GM18526 (cell line): ENCODE results near the gene TRMT61A.

Source experiments
- POLR2A ChIP-seq: IDR thresholded peaks from 3 replicates; pipeline ENCODE4 v1.6.1; 2011; ENCODE audit not compliant: insufficient read length; ENCODE audit errors: extremely low read depth

The TRMT61A gene

DNA sequence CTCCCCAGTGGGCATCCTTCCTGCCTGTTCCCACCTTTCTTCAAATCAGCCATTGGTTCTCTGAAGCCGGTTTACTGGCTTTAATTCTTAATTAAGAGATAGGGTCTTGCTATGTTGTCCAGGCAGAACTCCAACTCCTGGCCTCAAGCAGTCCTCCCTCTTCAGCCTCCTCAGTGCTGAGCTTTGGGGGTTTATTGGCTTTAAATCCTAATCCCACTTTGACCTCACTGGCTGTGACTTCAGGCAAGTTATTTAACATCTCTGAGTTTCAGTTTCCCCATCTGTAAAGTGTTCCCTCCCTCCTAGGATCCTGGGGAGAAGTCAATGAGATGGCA is 2.1 kb upstream of the TRMT61A start:
- no peak for TF ChIP-seq POLR2A

DNA sequence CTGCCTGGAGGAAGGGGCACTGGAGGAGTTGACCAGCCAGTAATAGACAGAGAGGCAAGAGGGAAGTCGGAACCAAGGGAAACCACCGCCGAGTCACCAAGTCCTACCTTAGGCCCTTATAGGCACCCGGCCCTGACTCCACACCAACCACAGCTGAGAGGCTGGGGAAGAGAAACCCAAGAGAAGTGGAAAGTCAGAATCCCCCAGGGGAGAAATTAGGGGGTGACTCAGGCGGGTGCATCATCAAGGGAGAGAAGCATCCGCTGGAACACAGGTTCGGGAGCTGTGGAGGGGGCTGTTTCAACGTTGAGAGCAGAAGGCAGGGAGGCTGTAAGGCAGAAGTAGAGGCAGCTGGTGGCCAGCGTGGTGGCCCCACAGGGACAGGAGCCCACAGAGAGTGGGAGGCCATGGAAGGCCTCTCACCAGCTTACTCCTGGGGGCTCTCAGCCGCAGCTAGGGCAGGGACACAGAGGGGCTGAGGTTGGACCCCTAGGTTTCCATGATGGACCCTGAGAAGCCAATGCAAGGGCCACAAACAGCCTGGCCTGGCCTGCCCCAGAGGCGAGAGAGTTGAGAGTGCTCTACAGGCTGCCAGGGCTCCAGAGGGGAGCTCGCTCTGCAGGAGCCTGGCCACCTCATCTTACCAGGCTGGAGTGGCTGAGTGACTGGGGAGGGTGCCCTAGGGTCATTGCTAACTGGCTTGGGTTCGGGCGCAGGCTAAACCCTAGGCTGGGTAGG is 1.4 kb upstream of the TRMT61A start:
- TF ChIP-seq POLR2A: no peak

DNA sequence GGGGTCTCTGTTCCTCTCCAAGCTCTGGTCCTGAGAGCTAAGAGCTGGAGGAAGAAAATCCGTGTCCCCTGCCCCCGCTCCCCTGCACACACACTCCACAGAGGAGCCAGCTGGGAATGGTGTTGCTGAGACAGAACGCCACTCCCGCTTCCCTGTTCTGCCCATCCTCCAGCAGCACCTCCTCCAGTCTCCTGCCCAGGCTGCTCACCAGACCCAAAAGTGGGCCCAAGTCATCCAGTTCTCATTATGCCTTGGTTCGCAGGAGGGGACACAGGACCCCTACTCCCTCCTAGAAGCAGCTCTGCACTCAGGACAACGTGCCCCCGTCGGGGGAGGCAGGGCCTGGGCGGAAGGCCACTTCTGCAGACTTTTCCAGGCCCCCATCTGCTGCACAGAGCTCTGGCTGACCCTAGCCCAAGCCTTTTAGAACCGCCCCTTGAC is 830 bp upstream of the TRMT61A start:
- TF ChIP-seq POLR2A: no peak

DNA sequence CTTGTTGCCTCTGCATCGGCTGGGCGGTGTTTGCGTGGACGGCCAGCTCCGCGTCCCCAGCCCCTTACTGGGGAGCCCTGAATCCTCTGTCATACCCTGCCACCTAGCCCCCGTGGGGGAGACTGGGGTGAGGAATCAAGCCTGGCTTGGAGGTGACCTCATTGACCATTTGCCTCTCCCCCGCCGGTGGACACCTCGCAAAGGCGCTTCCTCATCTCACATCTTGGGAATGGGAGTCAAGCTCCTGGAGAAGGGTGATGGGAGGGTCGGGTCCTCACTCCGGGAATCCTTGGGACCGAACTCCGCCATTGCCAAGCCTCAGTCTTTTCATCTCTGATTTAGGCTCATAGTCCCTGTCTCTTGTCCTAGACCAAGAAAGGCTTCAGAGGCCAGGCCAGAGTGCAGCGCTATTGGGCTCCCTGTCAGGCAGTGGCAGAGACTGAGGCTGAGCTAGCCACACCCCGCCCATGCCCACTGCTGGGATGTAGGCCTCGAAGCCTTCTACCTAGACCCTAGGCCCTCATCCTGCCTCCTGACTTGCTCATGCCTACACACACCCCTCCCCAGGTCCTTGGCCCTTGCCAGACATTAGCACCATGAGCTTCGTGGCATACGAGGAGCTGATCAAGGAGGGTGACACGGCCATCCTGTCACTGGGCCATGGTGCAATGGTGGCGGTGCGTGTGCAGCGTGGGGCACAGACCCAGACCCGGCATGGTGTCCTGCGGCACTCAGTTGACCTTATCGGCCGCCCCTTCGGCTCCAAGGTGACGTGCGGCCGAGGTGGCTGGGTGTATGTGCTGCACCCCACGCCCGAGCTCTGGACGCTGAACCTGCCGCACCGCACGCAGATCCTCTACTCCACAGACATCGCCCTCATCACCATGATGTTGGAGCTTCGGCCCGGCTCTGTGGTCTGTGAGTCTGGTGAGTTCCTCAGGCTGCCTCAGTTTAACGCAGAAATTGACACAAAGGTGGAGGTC is 678 bp downstream of the TRMT61A start:
- TF ChIP-seq POLR2A: no peak

DNA sequence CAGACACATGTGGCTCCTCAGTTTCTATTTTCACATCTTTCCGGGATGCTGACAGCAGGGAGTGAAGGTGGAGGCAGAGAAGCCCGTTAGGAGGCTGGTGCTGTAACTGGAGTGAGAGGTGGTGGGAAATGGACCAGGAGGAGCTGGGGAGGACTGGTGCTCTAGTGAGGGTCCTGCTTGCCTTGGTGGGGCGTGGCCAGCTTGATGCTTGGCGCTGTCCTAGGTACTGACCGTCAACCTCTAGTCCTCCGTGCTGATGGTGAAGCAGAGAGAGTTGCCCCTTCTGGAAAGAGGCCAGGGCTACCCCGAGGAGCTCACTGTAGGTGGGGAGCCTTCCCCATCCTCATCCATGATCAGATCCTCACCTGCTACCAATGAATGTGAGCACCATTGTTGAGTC is 1.4 kb downstream of the TRMT61A start:
- TF ChIP-seq POLR2A: no peak

DNA sequence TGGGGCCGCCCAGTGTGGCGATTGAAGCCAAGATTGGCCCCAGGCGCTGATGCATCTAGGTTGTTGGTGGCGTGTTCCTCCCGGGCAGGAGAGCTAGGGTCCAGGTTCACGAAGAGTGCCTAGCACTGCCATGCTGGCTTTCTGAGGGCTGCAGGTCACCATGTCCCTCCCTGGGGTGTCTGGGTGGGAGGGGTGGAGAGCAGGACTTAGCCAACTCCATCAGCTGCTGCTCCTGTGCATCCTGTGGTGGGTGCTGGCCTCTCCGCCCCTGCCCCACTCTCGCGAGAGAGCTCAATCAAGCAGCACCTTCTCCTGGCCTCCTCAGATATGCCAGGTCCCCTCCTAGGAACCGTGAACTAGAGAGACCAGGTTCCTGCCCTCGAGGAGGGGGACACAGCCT is 1.8 kb downstream of the TRMT61A start:
- TF ChIP-seq POLR2A: no peak

DNA sequence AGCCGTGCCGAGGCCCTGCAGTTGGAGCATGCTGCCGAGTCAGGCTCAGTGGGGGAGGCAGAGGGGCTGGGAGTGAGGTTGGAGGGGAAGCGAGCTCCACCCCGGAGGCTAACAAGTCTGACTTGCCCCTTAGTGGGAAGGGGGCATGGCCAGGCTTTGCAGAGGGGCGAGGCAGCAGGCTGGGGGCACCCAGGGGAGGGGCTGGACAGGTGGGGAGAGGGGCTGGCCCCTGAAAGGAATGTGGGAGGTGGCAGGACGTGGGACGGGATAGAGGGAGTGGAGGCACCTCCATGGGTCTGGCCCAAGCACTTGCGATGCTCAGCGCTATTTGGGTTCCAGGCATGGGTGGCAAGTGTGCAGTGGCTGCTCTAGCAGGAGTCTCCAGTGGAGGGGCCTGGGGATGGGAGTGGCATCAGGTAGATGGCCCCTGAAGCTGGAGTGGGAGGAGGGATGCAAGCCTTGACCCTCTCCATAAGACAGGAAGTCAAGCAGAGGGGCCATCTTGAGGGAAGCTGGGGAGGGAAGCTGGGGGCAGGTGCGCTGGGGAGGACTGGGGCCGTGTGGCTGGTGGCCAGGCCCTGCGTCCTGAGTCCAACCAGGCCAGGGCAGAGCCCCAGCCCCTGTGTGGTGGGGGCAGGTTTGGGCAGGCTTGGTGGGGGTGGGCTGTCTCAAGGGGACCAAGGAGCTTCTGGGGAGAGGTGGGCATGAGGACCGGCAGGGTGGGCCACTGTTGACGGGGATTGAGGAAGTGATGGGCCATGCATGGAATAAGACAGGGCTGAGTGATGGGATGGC is 2.6 kb downstream of the TRMT61A start:
- TF ChIP-seq POLR2A: no peak

DNA sequence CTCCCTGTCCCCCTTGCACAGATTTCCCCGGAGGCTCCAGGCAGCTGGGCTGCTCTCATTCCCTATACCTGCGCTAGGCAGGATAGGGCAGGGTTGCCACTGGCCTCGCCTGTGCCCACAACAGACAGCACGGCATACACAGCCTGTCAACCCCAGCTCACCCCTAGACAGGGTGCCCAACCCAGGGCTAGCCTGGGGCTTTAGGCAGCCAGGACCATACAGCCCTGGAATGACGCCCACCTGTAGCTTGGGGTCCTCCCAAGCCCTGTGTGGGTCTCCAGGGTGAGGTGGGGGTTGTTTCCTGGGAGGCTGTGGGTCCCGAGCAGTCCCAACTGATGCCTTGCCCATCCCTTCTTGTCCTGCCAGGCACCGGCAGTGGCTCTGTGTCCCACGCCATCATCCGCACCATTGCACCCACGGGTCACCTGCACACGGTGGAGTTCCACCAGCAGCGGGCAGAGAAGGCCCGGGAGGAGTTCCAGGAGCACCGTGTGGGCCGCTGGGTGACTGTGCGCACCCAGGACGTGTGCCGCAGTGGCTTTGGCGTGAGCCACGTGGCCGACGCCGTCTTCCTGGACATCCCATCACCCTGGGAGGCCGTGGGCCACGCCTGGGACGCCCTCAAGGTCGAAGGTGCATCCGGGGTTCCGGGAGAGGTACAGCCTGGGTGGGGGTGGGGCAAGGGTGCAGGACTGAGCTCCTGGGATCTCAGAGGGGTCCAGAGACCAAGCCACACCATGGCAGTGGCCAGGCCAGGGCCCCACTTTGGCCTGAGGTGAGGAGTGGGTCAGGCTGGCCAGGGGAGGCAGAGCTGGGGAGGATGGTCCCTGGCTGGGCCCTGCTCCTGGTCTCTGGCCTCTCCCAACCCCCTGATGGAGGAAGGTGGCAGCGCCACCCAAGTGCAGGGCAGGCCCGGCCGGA is 3.5 kb downstream of the TRMT61A start:
- TF ChIP-seq POLR2A: no peak

DNA sequence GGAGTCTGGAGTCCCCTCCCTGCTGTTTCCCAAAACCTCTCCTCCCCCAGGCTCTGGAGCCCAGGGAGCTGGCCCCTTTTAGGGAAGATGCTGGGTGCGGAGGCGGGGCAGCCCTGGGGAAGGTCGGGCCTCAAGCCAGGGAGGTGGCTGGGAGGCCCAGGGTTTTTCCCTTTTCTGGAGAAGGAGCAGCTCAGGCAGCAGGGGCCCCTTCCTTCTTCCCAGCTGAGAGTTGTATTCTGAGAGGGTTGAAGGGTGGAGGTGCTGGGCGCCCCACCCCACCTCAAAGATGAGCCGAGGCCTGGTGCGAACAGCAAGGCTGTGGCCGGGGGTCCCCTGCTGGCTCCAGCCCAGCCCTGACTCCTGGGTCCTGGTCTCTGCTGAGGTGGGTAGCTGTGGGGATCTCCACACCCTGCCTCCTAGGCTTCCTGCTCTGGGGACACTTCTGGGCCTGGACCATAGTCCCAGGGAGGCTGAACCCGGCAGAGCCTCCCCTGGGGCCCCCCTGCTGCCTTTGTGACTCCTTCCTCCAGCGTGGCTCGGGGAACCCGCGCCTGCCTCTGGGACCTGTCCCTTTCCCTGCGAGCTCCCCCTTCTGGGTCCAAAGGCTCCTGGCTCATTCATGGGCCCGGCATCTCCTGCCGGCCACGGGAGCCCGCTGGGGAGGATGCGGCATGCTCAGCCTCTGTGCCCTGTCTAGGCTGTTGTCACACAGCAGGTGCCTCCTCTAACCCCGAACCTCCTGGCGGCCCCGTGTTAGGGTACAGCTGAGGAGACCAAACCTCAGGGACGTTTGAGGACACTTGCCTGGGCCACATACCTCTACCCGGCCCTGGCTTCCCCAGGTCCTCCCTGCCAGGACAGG is 4.4 kb downstream of the TRMT61A start:
- TF ChIP-seq POLR2A: no peak

DNA sequence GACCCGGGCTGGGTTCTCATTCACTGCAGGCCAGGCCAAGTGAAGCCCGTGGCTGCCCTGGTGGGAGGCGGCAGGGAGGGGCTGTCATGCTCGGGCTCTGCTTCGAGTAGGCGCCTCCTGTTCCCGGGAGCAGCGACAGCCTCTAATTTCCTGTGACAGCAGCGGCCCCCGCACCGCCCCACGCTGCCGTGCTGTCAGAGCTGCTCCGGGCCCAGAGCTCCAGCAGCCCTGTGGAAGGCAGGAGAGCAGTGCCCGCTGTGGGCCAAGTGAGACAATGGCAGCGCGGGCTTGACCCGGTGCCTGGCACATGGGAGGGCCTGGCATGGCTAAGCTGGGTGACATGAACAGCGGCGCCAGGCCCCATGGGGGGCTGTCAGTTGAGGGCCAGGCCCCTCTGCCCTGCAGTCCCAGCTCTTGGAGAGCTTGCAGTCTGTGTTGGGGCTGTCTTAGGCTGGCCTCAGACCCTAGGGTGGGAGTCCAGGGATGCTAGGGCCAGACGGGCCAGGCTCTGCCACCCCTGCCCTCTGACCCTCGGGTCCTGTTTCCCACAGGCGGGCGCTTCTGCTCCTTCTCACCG is 5.1 kb downstream of the TRMT61A start:
- no peak for TF ChIP-seq POLR2A

DNA sequence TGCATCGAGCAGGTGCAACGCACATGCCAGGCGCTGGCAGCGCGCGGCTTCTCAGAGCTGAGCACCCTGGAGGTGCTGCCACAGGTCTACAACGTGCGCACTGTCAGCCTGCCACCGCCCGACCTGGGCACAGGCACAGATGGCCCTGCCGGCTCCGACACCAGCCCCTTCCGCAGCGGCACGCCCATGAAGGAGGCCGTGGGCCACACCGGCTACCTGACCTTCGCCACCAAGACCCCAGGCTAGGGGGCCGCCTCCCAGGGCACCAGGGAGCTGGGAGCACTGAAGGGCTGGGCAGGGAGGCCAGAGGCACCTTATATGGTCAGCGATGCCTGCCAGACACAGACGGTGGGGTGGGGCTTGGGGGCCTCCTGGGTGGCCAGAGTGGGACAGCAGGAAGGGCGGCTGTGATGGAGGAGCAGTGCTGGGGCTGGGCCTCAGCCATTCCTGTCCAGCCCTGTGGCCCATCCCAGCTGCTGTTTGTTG is 5.6 kb downstream of the TRMT61A start:
- TF ChIP-seq POLR2A: no peak

DNA sequence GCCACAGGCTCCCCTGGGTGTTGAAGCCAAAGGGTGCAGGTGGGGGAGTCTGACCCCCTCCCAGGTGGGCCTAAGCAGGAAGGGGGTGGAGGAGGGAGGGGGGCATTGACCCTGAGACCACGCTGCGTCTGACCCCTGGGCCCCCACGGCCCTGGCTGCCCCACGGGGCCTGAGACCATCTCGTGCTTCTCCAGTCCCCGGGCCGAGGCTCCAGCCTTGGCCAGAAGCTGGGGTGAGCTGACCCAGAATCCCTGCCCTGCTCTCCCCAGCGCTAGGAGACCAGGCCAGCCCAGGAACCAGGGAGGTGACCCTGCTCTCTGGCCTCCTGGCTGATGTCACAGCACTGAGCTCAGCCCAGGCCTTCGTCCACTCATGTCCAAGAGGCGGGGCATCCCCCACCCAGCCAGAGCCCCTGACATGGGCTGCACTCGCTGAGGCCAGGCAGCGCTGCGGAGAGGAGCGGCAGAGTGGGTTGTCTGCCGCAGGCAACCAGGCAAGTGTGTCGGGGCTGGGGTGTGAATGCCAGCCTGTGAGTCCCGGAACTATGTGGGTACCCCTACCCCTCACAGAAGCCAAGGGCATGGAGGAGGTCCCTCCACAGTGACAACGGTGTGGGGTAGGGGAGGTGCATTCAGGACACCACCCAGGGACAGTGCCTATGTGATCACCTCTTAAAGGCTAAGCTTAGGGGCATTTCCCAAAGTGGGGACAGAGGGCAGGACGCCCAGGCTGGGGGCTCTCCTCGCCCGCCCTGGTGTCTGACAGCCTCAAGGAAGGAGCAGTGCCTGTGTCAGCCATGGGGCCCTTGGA is 6.3 kb downstream of the TRMT61A start:
- no peak for TF ChIP-seq POLR2A
